Superior temporal gyrus (tissue), 1 donor: Measurements from ENCODE around the gene PIGK.

Experiments
- DNase-seq: peaks from one replicate; pipeline ENCODE4 v3.0.0-alpha.2; 2016; ENCODE audit errors: extremely low spot score

PIGK gene

GRCh38 chr1:77039111-77039510 is 180.1 kb downstream of the PIGK start:
- DNase-seq: no peak
